Endodermal cell (in vitro differentiated cells): ENCODE measurements around the gene RECK. TPM values are rescaled to one million over a fixed set of nuclear protein-coding genes. Genes with fewer than 3 reads are reported as not detected.

Experiments
- DNase-seq: peaks from one replicate; pipeline ENCODE4 v3.0.0-alpha.2; 2017
- H3K27ac ChIP-seq: 2 replicates; pipeline ENCODE4 v1.5.1; 2013; ENCODE audit warnings: mild to moderate bottlenecking, low read depth, low read length, moderate library complexity
- H3K27me3 ChIP-seq: 2 replicates; pipeline ENCODE4 v1.6.1; 2013; ENCODE audit warnings: mild to moderate bottlenecking, low read length, moderate library complexity; ENCODE audit not compliant: insufficient read depth, control insufficient read depth, poor library complexity, severe bottlenecking
- H3K36me3 ChIP-seq: 2 replicates; pipeline ENCODE4 v1.7.0; 2013; ENCODE audit warnings: mild to moderate bottlenecking, low read length, moderate library complexity; ENCODE audit not compliant: control insufficient read depth, insufficient read depth
- H3K4me1 ChIP-seq: one replicate; pipeline ENCODE4 v1.7.0; 2013; ENCODE audit warnings: low read length; ENCODE audit not compliant: control insufficient read depth, insufficient read depth
- H3K4me3 ChIP-seq: 2 replicates; pipeline ENCODE4 v1.5.1; 2013; ENCODE audit warnings: mild to moderate bottlenecking, low read length, moderate library complexity
- H3K9ac ChIP-seq: 2 replicates; pipeline ENCODE4 v1.6.1; 2013; ENCODE audit warnings: mild to moderate bottlenecking, low read length, moderate library complexity; ENCODE audit not compliant: poor library complexity, severe bottlenecking; ENCODE audit errors: extremely low read depth
- H3K9me3 ChIP-seq: 2 replicates; pipeline ENCODE4 v1.6.1; 2013; ENCODE audit warnings: mild to moderate bottlenecking, low read length, moderate library complexity; ENCODE audit not compliant: control insufficient read depth
- H3K27ac Mint-ChIP-seq: 2 replicates; pipeline ENCODE4 v1.8.0; 2020; ENCODE audit warnings: mixed read lengths
- H3K27me3 Mint-ChIP-seq: 2 replicates; pipeline ENCODE4 v1.8.0; 2021; ENCODE audit warnings: mild to moderate bottlenecking, mixed read lengths; ENCODE audit not compliant: insufficient read depth
- H3K36me3 Mint-ChIP-seq: 2 replicates; pipeline ENCODE4 v1.8.0; 2020; ENCODE audit warnings: low read depth, mixed read lengths
- H3K4me1 Mint-ChIP-seq: 2 replicates; pipeline ENCODE4 v1.8.0; 2020; ENCODE audit warnings: mixed read lengths
- H3K4me3 Mint-ChIP-seq: 2 replicates; pipeline ENCODE4 v1.8.0; 2020; ENCODE audit warnings: mild to moderate bottlenecking, moderate library complexity, mixed read lengths
- H3K9me3 Mint-ChIP-seq: 2 replicates; pipeline ENCODE4 v1.8.0; 2020; ENCODE audit warnings: mild to moderate bottlenecking, mixed read lengths
- CTCF ChIP-seq: fragments of 200-600 bp; sonication (generic); conservative IDR thresholded peaks from 2 replicates; pipeline ENCODE4 v1.5.0; 2021; ENCODE audit warnings: antibody characterized with exemption, mild to moderate bottlenecking
- WGBS, 2 experiments: methylation state at CpG; one replicate each; pipeline versions ENCODE4 v1.1.5 to v1.1.7; 2013; ENCODE audit warnings: missing lambda C conversion rate in 2 of 2, mixed read lengths in 1 of 2; ENCODE audit not compliant: insufficient coverage in 1 of 2, insufficient read length in 1 of 2; 5-methylcytosine and 5-hydroxymethylcytosine counted together
- total RNA-seq, 2 donors: library from RNA; stranded (reverse); fragmentation: NEBNext Ultra II Directional in 1 of 2; extraction: Animal tissue kit (Norgen Biotek cat#: 25700) in 1 of 2; gene quantifications; 2 replicates in 1 of 2; 3 replicates in 1 of 2; pipeline ENCODE4 v1.2.1, GENCODE V29; 2021

RECK gene
- total RNA-seq, 2 donors from 2014 or later: 11.5 to 16.1 TPM

- 83 to 84% methylated on average over 7 to 11 of the region's 11 CpGs for WGBS, 2 experiments
- no peak overlapping the region for H3K4me3 ChIP-seq
- no peak for TF ChIP-seq CTCF
- peaks cover 73% of the 10 kb centered on the region for H3K36me3 ChIP-seq
- Mint-ChIP-seq H3K27me3 (no peaks in the 10 kb centered on the region), H3K27ac (peak overlapping the region; percentile 16), H3K4me3 (no peak overlapping the region), H3K4me1 (no peaks in the 10 kb centered on the region), H3K36me3 (peaks cover 65% of the 10 kb centered on the region), H3K9me3 (peaks cover 34% of the 10 kb centered on the region)
- peaks cover 36% of the 10 kb centered on the region for H3K9me3 ChIP-seq
- DNase-seq: peak; percentile 46
- H3K27ac ChIP-seq: peak overlapping the region; percentile 52
- H3K4me1 ChIP-seq: no peaks in the 10 kb centered on the region
- no peaks in the 10 kb centered on the region for H3K27me3 ChIP-seq
- no peak overlapping the region for H3K9ac ChIP-seq
Observed at GRCh38 chr9:36154331-36154952, 117.7 kb downstream of the RECK start.

- no peak for DNase-seq
- H3K4me1 ChIP-seq: no peaks in the 10 kb centered on the region
- Mint-ChIP-seq H3K9me3 (peaks cover 34% of the 10 kb centered on the region), H3K36me3 (peaks cover 66% of the 10 kb centered on the region), H3K27me3 (no peaks in the 10 kb centered on the region), H3K27ac (no peak overlapping the region), H3K4me3 (no peak overlapping the region), H3K4me1 (no peaks in the 10 kb centered on the region)
- TF ChIP-seq CTCF: no peak
- 95 to 96% methylated on average over 5 to 6 of the region's 6 CpGs for WGBS, 2 experiments
- no peaks in the 10 kb centered on the region for H3K27me3 ChIP-seq
- H3K4me3 ChIP-seq: peak overlapping the region; percentile 45
- H3K9ac ChIP-seq: no peak overlapping the region
- H3K9me3 ChIP-seq: peaks cover 36% of the 10 kb centered on the region
- H3K27ac ChIP-seq: no peak overlapping the region
- H3K36me3 ChIP-seq: peaks cover 66% of the 10 kb centered on the region
Observed at GRCh38 chr9:36156116-36156515, 119.4 kb downstream of the RECK start.

GRCh38 chr9:36158122-36158521 lies 121.4 kb downstream of the RECK start:
- Histone ChIP-seq H3K27ac (no peak overlapping the region), H3K9ac (no peak overlapping the region), H3K4me3 (no peak overlapping the region), H3K9me3 (peaks cover 36% of the 10 kb centered on the region), H3K4me1 (peaks cover under 1% of the 10 kb centered on the region), H3K27me3 (no peaks in the 10 kb centered on the region), H3K36me3 (peaks cover 52% of the 10 kb centered on the region)
- 93 to 100% methylated on average over 1 to 2 of the region's 2 CpGs for WGBS, 2 experiments
- no peaks in the 10 kb centered on the region for H3K27me3 Mint-ChIP-seq
- TF ChIP-seq CTCF: no peak
- peaks cover 55% of the 10 kb centered on the region for H3K36me3 Mint-ChIP-seq
- no peak overlapping the region for H3K27ac Mint-ChIP-seq
- DNase-seq: no peak
- H3K9me3 Mint-ChIP-seq: peaks cover 34% of the 10 kb centered on the region
- H3K4me1 Mint-ChIP-seq: peaks cover 13% of the 10 kb centered on the region
- no peak overlapping the region for H3K4me3 Mint-ChIP-seq
